D721Med (cell line): Measurements from ENCODE around the gene KLHL34.

Source experiments
- DNase-seq: peaks from one replicate; pipeline ENCODE4 v3.0.0; 2011; ENCODE audit warnings: low spot score; ENCODE audit not compliant: insufficient read length
- FAIRE-seq: peaks from 2 replicates; lab custom pipeline; 2011; peaks lifted over from hg19 to GRCh38; lab: Jason Lieb, UNC
- TF ChIP-seq, protein P1 (sequence below): IDR thresholded peaks from 2 replicates; pipeline ENCODE4 v1.5.1; 2012; ENCODE audit warnings: mild to moderate bottlenecking, control low read depth; ENCODE audit not compliant: insufficient read depth; ENCODE audit errors: missing control alignments

Gene KLHL34

DNA sequence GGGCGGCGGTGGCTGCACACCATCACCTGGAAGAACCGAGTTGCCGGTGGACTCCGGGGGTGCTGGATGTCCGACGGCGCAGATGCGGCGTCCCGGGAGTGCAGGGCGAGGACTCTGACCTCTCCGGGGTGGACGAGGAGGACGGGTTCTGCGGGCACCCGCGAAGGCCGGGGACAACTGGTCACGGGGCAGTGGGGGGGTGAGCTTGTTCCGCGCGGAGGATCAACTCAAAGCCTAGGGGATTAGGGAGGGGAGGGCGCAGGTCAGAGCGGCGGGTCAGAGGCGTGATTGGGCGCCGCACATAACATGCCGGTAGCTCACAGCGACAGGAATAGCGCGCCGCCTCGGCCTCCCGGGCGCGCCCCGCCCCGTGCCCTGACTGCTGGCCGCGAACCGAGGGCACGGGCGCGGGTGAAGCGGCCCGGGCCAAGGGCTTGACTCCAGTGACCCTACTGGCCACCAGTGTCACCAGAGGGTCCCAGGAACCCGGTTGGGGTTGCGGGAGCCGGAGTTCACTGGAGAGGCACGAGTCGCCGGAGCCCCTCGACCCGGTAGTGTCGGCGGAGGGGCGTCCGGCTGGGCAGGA is at the start of gene KLHL34:
Gene KLHL34, minus strand, starts transcription at position 179 of the 586 bp plus-strand sequence. CDS start 542 bp downstream, outside the sequence.
- no peak for DNase-seq

GRCh38 chrX:21705225-21705624 is 47.1 kb upstream of the KLHL34 start:
- FAIRE-seq (no peak), DNase-seq (no peak)
- TF ChIP-seq, protein P1, sequence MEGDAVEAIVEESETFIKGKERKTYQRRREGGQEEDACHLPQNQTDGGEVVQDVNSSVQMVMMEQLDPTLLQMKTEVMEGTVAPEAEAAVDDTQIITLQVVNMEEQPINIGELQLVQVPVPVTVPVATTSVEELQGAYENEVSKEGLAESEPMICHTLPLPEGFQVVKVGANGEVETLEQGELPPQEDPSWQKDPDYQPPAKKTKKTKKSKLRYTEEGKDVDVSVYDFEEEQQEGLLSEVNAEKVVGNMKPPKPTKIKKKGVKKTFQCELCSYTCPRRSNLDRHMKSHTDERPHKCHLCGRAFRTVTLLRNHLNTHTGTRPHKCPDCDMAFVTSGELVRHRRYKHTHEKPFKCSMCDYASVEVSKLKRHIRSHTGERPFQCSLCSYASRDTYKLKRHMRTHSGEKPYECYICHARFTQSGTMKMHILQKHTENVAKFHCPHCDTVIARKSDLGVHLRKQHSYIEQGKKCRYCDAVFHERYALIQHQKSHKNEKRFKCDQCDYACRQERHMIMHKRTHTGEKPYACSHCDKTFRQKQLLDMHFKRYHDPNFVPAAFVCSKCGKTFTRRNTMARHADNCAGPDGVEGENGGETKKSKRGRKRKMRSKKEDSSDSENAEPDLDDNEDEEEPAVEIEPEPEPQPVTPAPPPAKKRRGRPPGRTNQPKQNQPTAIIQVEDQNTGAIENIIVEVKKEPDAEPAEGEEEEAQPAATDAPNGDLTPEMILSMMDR, result no peak

More for the DNA sequence above, at the start of gene KLHL34:
- TF ChIP-seq, protein P1, result no peak
- FAIRE-seq, result no peak

DNA sequence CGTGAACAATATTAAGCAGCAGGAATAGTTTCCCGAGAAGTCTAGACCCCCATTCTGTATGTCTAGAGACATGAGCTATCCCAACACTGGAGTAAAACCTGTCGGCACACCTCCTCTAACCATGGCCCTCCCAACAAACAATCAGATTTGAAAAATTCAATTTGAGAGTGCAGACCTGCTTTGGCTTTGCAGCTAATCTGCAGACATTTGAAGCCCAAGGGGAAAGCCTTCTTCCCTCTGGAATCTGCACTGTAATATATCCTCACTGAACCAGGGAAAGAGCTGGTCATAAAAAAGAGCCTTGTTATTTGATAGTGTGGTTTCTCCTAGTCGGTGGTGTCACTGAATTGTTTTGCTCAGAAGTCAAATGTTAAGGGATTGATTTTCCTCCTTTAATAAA is 44.6 kb upstream of the KLHL34 start:
- DNase-seq, result no peak
- no peak for FAIRE-seq
- TF ChIP-seq, protein P1, result no peak

DNA sequence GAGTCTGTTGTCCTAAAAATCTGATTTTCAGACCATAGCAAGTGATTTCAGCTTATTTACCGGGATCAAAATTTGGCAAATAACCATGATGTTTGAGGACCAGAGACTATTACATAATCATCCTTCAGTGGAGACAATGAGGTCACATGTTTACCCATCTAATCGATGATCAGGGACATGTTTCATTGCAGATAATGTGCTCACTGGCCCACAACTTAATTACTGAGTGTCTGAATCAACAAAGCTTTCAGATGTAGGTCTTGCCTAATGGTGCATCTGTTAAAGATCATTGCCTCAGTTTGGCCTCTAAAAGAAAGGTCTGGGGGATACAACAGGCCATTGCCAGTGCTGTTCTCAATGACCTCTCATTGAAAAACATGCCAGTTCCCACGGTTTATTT is 42.8 kb upstream of the KLHL34 start:
- no peak for DNase-seq
- no peak for FAIRE-seq
- TF ChIP-seq, protein P1, result no peak

GRCh38 chrX:21700275-21700674 is 42.1 kb upstream of the KLHL34 start:
- FAIRE-seq, result no peak
- DNase-seq, result no peak
- TF ChIP-seq, protein P1, result no peak

- TF ChIP-seq, protein P1, result no peak
- FAIRE-seq (no peak), DNase-seq (no peak)
Observed at GRCh38 chrX:21699136-21699535, 41.0 kb upstream of the KLHL34 start.

- FAIRE-seq, result no peak
- TF ChIP-seq, protein P1, result no peak
- no peak for DNase-seq
Observed at GRCh38 chrX:21698272-21698671, 40.1 kb upstream of the KLHL34 start.
